ENCODE results near the gene NISCH. TPM values are rescaled to one million over a fixed set of nuclear protein-coding genes. Genes with fewer than 3 reads are reported as not detected.

Gene NISCH
- total and polyA plus RNA-seq, 2 donors (not counting 3 experiments of a cell fraction or from before 2014, with no cell fraction given): 156 to 178 TPM

DNA sequence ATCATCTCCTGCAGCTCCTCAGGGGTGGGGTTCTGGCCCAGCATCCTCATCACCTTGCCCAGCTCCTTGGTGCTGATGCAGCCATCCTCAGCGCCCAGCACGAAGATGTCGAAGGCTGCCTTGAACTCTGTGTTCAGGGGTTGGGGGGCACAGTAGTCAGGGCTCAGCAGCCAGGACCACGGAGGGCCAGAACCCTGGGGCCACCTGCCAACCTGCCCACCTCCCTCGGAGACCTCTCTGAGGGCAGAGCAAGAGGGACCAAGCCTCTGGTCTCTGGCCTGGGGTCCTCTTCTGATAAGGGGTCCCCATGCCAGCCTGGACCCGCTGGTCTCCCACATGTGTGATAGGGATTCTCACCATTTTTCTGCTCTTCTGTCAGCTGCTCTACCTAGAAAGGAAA is 3.3 kb upstream of the NISCH start:
- intact Hi-C loops (cut with micrococcal nuclease) (no loop called here), dilution Hi-C loops (cut with MboI; ENCODE audit: extremely low pct_ligation_motif_present, low sequenced_read_pairs) (no loop called here)
- DNase-seq (ENCODE audit: low read depth, low spot score) (no peak), FAIRE-seq (no peak)
- no peak overlapping the region for H3K4me3 ChIP-seq (replicated peaks in 1 of 3; ENCODE audit: insufficient read depth in 1 of 3, low read depth in 1 of 3, low read length in 3 of 3)
- H3K27me3 ChIP-seq (ENCODE audit: control insufficient read depth in 2 of 2, insufficient read depth in 2 of 2, low read length in 2 of 2): no peaks in the 10 kb centered on the region
- H3K36me3 ChIP-seq (ENCODE audit: control insufficient read depth in 2 of 2, extremely low read depth in 1 of 2, insufficient read depth in 2 of 2, low read length in 2 of 2): no peaks in the 10 kb centered on the region
- TF ChIP-seq FOS (IDR thresholded peaks at IDR 0.05; ENCODE audit: borderline replicate concordance, insufficient read depth, low read length) (no peak), GATA2 (IDR thresholded peaks at IDR 0.05; ENCODE audit: insufficient read depth, insufficient read length, low read depth, low read length) (no peak)
- no TSS peak for BruUV-seq (replicated peaks)
- H3K79me2 ChIP-seq (ENCODE audit: control insufficient read depth, insufficient read depth, low read length): peaks cover 17% of the 10 kb centered on the region
- H4K20me1 ChIP-seq (replicated peaks; ENCODE audit: control insufficient read depth, extremely low read depth, insufficient read depth, low read length): no peaks in the 10 kb centered on the region
- no peak overlapping the region for H2AFZ ChIP-seq (ENCODE audit: low read depth, low read length)
- no peaks in the 10 kb centered on the region for H3K9me3 ChIP-seq (replicated peaks; ENCODE audit: control insufficient read depth, insufficient read depth, low read length)
- H3K27ac ChIP-seq (ENCODE audit: insufficient read depth, low read depth, low read length): no peak overlapping the region
- POLR2A ChIA-PET: no interaction called here
- CTCF ChIA-PET: interaction anchor here (1.3 kb wide), 1 partner anchor 40 kb away, joined by 6 read pairs; no protein-coding TSS in a partner anchor
- no peak overlapping the region for H3K9ac ChIP-seq (replicated peaks; ENCODE audit: extremely low read depth, insufficient read depth, low read length)
- no peak overlapping the region for H3K4me2 ChIP-seq (ENCODE audit: insufficient read depth, low read length)
- peaks cover 15% of the 10 kb centered on the region for H3K4me1 ChIP-seq (ENCODE audit: control insufficient read depth, extremely low read depth, insufficient read depth, low read length)
- no peaks in the 10 kb centered on the region for H3K9me1 ChIP-seq (replicated peaks; ENCODE audit: control insufficient read depth, extremely low read depth, insufficient read depth, low read length)

DNA sequence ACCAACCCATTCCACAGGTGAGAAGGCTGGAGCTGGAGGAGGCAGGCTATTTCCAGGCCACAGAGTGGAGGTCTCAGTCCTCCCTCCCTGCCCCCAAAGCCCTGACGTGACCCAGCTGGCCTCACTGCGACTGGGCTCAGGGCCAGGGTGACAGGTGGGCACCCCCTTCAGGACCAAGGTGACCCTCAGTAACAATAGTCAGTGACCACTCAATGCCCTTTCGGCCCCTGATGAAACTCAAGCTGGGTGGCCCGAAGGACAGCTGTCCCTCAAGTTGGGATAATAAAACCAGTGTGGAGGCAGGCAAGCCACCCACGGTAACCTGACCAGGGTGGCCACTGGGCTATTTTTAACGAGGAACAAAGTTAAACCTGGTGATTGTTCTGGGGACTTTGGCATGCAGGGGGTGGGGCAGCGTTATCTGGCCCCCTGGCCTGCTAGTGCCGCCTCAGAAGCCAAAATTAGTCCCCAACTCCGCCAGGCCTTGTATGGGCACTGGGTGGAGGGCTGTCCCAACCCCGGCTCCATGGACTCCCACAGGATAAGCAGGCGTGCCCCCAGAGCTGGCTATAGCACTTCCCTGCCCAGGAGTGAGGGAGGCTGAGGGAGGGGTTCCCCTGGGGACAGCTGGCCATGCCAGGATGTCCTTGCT is 2.7 kb upstream of the NISCH start:
- Histone ChIP-seq H4K20me1 (replicated peaks; ENCODE audit: control insufficient read depth, extremely low read depth, insufficient read depth, low read length) (no peaks in the 10 kb centered on the region), H3K9me1 (replicated peaks; ENCODE audit: control insufficient read depth, extremely low read depth, insufficient read depth, low read length) (no peaks in the 10 kb centered on the region), H3K4me3 (replicated peaks in 1 of 3; ENCODE audit: insufficient read depth in 1 of 3, low read depth in 1 of 3, low read length in 3 of 3) (no peak overlapping the region), H3K9ac (replicated peaks; ENCODE audit: extremely low read depth, insufficient read depth, low read length) (no peak overlapping the region), H3K79me2 (ENCODE audit: control insufficient read depth, insufficient read depth, low read length) (peaks cover 23% of the 10 kb centered on the region), H3K27me3 (ENCODE audit: control insufficient read depth in 2 of 2, insufficient read depth in 2 of 2, low read length in 2 of 2) (no peaks in the 10 kb centered on the region), H2AFZ (ENCODE audit: low read depth, low read length) (no peak overlapping the region), H3K27ac (ENCODE audit: insufficient read depth, low read depth, low read length) (no peak overlapping the region), H3K36me3 (ENCODE audit: control insufficient read depth in 2 of 2, extremely low read depth in 1 of 2, insufficient read depth in 2 of 2, low read length in 2 of 2) (peaks cover 2 to 4% of the 10 kb centered on the region in 2 experiments), H3K4me2 (ENCODE audit: insufficient read depth, low read length) (no peak overlapping the region), H3K4me1 (ENCODE audit: control insufficient read depth, extremely low read depth, insufficient read depth, low read length) (peaks cover 17% of the 10 kb centered on the region), H3K9me3 (replicated peaks; ENCODE audit: control insufficient read depth, insufficient read depth, low read length) (no peaks in the 10 kb centered on the region)
- ChIA-PET CTCF (interaction anchor here (0.7 to 1.0 kb wide), 2 partner anchors 25 to 40 kb away, joined by 4 read pairs; no protein-coding TSS in a partner anchor), POLR2A (no interaction called here)
- intact Hi-C loops (cut with micrococcal nuclease) (no loop called here), dilution Hi-C loops (cut with MboI; ENCODE audit: extremely low pct_ligation_motif_present, low sequenced_read_pairs) (no loop called here)
- TF ChIP-seq MYC (IDR thresholded peaks at IDR 0.05; ENCODE audit: low read depth, low read length) (no peak), EZH2 (IDR thresholded peaks at IDR 0.05; ENCODE audit: borderline replicate concordance, low read depth, low read length, severe bottlenecking) (no peak), POLR2AphosphoS5 (IDR thresholded peaks at IDR 0.05; ENCODE audit: insufficient read depth, low read depth, low read length) (no peak), GATA2 (IDR thresholded peaks at IDR 0.05; ENCODE audit: insufficient read depth, insufficient read length, low read depth, low read length) (no peak), FOS (IDR thresholded peaks at IDR 0.05; ENCODE audit: borderline replicate concordance, insufficient read depth, low read length) (no peak), POLR2A (IDR thresholded peaks at IDR 0.05; ENCODE audit: low read depth, low read length) (no peak), JUN (IDR thresholded peaks at IDR 0.05; ENCODE audit: borderline replicate concordance, insufficient read depth, insufficient read length, low read depth) (no peak)
- TF ChIP-seq, protein P1, sequence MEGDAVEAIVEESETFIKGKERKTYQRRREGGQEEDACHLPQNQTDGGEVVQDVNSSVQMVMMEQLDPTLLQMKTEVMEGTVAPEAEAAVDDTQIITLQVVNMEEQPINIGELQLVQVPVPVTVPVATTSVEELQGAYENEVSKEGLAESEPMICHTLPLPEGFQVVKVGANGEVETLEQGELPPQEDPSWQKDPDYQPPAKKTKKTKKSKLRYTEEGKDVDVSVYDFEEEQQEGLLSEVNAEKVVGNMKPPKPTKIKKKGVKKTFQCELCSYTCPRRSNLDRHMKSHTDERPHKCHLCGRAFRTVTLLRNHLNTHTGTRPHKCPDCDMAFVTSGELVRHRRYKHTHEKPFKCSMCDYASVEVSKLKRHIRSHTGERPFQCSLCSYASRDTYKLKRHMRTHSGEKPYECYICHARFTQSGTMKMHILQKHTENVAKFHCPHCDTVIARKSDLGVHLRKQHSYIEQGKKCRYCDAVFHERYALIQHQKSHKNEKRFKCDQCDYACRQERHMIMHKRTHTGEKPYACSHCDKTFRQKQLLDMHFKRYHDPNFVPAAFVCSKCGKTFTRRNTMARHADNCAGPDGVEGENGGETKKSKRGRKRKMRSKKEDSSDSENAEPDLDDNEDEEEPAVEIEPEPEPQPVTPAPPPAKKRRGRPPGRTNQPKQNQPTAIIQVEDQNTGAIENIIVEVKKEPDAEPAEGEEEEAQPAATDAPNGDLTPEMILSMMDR (IDR thresholded peaks at IDR 0.05; ENCODE audit: extremely low read depth in 1 of 2, insufficient read depth in 1 of 2, low read depth in 1 of 2, low read length in 2 of 2): no peak
- TF ChIP-seq, protein P2, sequence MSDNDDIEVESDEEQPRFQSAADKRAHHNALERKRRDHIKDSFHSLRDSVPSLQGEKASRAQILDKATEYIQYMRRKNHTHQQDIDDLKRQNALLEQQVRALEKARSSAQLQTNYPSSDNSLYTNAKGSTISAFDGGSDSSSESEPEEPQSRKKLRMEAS (IDR thresholded peaks at IDR 0.05; ENCODE audit: insufficient read depth, insufficient read length): no peak
- FAIRE-seq (no peak), DNase-seq (ENCODE audit: low read depth, low spot score) (no peak)
- BruUV-seq (replicated peaks): no TSS peak

Measured in endothelial cell of umbilical vein (primary cell).